ENCODE measurements around the gene VPS36.

GRCh38 chr13:52414051-52414450, 36.4 kb downstream of the VPS36 start:
- no peak for TF ChIP-seq MAX (IDR thresholded peaks at IDR 0.05)
- TF ChIP-seq CTCF (IDR thresholded peaks at IDR 0.05; ENCODE audit: control extremely low read depth in 1 of 3, insufficient read depth in 1 of 3, low read depth in 1 of 3, low read length in 3 of 3), result no peak

Data from H1 (cell line).